ENCODE measurements around the gene SH3PXD2A. TPM values are rescaled to one million over a fixed set of nuclear protein-coding genes. Genes with fewer than 3 reads are reported as not detected.

Gene SH3PXD2A
- total RNA-seq, 1 experiment from 2014 or later, result 4.5 TPM

DNA sequence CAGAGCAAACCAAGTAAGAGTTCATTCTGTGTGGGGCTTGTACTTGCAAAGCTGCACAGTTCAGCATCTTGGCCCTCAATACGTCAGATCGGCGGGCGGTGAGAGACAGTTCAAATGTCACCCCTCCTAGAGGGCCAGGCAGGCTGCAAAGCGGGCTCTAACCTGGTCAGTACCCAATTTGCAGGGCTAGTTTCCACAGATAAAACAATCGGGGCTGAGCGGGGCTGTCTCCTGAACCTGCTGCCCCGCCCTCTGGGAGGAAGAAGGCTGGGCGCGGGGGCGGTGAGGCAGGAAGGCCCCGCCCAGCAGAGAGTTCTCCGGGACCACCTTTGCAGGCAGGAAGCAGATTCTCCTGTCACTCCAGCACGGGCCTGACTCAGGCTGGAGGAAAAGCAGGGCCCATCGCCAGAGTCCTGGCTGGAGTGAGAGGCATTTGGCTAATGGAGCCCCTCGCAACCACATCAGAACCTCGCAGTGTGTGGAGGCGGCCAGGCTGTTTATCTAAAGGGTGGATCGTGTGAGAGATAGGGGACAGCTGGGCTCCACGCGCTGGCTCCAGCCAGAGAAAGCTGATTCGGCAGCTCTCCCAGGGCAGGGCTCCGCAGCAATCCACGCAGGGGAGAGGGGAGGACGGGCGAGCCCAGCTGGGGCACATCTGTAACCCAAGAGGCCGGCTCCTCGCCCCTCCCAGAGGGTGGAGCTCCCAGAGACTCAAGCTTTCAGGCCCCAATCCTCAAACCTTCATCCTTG lies 83.1 kb downstream of the SH3PXD2A start:
- no peak overlapping the region for H2BK12ac ChIP-seq (ENCODE audit: insufficient read length, low read depth, low read length)
- peaks cover 6% of the 10 kb centered on the region; the same call in 1 of the 2 replicates for H3K27me3 Mint-ChIP-seq (ENCODE audit: low read depth)
- H2AFZ ChIP-seq (ENCODE audit: low read length), result no peak overlapping the region
- H3K27me3 ChIP-seq (ENCODE audit: insufficient read depth, low read length), result no peaks in the 10 kb centered on the region
- no peak overlapping the region for H3K23ac ChIP-seq (ENCODE audit: insufficient read length, low read depth, low read length)
- no peaks in the 10 kb centered on the region for H4K20me1 ChIP-seq (ENCODE audit: control insufficient read depth, insufficient read depth, insufficient read length)
- no peak overlapping the region for H4K91ac ChIP-seq (ENCODE audit: insufficient read length, low read depth, low read length)
- no CpG with 5 or more reads among the region's 28 CpGs for WGBS (ENCODE audit: extremely low coverage, insufficient read length, low lambda C conversion rate)
- no peak overlapping the region for H2AK5ac ChIP-seq (ENCODE audit: insufficient read length, low read length)
- H4K5ac ChIP-seq (ENCODE audit: insufficient read length, low read depth, low read length), result no peak overlapping the region
- H3T11ph ChIP-seq (ENCODE audit: low read length), result no peak overlapping the region
- peak overlapping the region; percentile 65 to 96 (median 91); a peak in 6 of 7 replicates for H3K27ac Mint-ChIP-seq
- TF ChIP-seq CTCF (conservative IDR thresholded peaks at IDR 0.05), result no peak
- peak overlapping the region; percentile 73 to 86 for H3K4me3 Mint-ChIP-seq
- H2BK5ac ChIP-seq (ENCODE audit: insufficient read length, low read length), result no peak overlapping the region
- H3K4me1 Mint-ChIP-seq, result peaks cover 27 to 30% of the 10 kb centered on the region in 2 experiments
- no peaks in the 10 kb centered on the region for H3K79me1 ChIP-seq (ENCODE audit: insufficient read depth, low read depth, low read length, poor library complexity, severe bottlenecking)
- no peak overlapping the region for H4K8ac ChIP-seq (replicated peaks; ENCODE audit: insufficient read length, low read depth, low read length)
- H3K36me3 Mint-ChIP-seq (ENCODE audit: insufficient read depth in 1 of 3, low read depth in 3 of 3), result no peaks in the 10 kb centered on the region
- H3K4me2 ChIP-seq (ENCODE audit: insufficient read depth, insufficient read length, low read length), result peak overlapping the region; percentile 67
- H3K23me2 ChIP-seq (ENCODE audit: insufficient read length, low read depth, low read length, poor library complexity, severe bottlenecking), result peaks cover 8% of the 10 kb centered on the region
- no peak overlapping the region for H3K4ac ChIP-seq (ENCODE audit: low read depth, low read length)
- no peak overlapping the region for H3K56ac ChIP-seq (ENCODE audit: insufficient read length, low read depth, low read length)
- no peaks in the 10 kb centered on the region for H3K79me2 ChIP-seq (ENCODE audit: insufficient read depth, low read length)
- H3K18ac ChIP-seq (ENCODE audit: insufficient read length, low read depth, low read length), result peak overlapping the region; percentile 28
- H3K9ac ChIP-seq (ENCODE audit: extremely low read depth, insufficient read length, low read length), result no peak overlapping the region
- H2BK15ac ChIP-seq (ENCODE audit: low read depth, low read length), result no peak overlapping the region
- no peak overlapping the region for H2BK20ac ChIP-seq (ENCODE audit: low read depth, low read length, poor library complexity, severe bottlenecking)
- no peak overlapping the region for H2BK120ac ChIP-seq (ENCODE audit: low read depth, low read length, poor library complexity, severe bottlenecking)
- peaks cover 0 to 2% of the 10 kb centered on the region in 2 experiments; a peak in 1 of 5 replicates for H3K9me3 Mint-ChIP-seq
- no peaks in the 10 kb centered on the region for H3K9me3 ChIP-seq (ENCODE audit: control insufficient read depth, low read depth, low read length)
- peak overlapping the region; percentile 82 for H3K14ac ChIP-seq (ENCODE audit: insufficient read depth, low read length)
- peak; percentile 94 for DNase-seq
- H3K27ac ChIP-seq (ENCODE audit: insufficient read length, low read depth, low read length), result no peak overlapping the region
- peaks cover 8% of the 10 kb centered on the region; the same call in 1 of the 2 replicates for H3K4me1 ChIP-seq (ENCODE audit: insufficient read depth, low read length)

All from H9 (cell line).